ENCODE measurements around the gene SDK1.

SDK1 gene

DNA sequence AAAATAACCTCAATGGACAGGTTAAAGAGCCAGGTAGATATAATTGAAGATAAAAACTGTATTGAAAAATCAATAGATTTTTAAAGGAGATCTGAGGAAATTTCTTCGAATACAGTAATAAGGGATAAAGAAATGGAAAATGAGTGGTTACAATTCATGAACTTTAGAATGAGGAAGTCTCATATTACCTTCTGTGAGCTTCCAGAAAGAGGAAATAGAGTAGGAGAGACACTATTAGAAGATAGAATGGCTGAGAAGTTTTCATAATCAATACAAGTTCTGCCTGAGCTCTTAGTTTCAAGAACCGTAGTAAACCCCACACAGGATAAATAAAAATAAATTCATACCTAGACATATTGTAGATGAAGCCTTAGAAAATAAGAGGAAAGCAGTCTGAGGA lies 11.5 kb downstream of the SDK1 start:
- peaks cover 10% of the 10 kb centered on the region; the same call in 1 of the 2 replicates for H3K27me3 ChIP-seq (ENCODE audit: control insufficient read depth, low read length)
- no peak overlapping the region for H3K4me2 ChIP-seq (ENCODE audit: low read length)
- no peaks in the 10 kb centered on the region for H3K36me3 ChIP-seq (ENCODE audit: control insufficient read depth, low read length)
- no peaks in the 10 kb centered on the region for H4K20me1 ChIP-seq (ENCODE audit: control insufficient read depth, insufficient read depth, low read depth, low read length)
- TF ChIP-seq EZH2phosphoT487 (IDR thresholded peaks at IDR 0.05; ENCODE audit: borderline replicate concordance, low read length), result no peak
- TF ChIP-seq, protein P1, sequence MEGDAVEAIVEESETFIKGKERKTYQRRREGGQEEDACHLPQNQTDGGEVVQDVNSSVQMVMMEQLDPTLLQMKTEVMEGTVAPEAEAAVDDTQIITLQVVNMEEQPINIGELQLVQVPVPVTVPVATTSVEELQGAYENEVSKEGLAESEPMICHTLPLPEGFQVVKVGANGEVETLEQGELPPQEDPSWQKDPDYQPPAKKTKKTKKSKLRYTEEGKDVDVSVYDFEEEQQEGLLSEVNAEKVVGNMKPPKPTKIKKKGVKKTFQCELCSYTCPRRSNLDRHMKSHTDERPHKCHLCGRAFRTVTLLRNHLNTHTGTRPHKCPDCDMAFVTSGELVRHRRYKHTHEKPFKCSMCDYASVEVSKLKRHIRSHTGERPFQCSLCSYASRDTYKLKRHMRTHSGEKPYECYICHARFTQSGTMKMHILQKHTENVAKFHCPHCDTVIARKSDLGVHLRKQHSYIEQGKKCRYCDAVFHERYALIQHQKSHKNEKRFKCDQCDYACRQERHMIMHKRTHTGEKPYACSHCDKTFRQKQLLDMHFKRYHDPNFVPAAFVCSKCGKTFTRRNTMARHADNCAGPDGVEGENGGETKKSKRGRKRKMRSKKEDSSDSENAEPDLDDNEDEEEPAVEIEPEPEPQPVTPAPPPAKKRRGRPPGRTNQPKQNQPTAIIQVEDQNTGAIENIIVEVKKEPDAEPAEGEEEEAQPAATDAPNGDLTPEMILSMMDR (IDR thresholded peaks at IDR 0.05; ENCODE audit: low read depth, low read length, poor library complexity, severe bottlenecking), result no peak
- H3K9me3 ChIP-seq (ENCODE audit: control insufficient read depth, insufficient read depth, low read length), result no peaks in the 10 kb centered on the region
- no peak overlapping the region for H3K4me3 ChIP-seq (ENCODE audit: low read length)
- H3K79me2 ChIP-seq (ENCODE audit: control insufficient read depth, low read length), result no peaks in the 10 kb centered on the region
- H3K27ac ChIP-seq (ENCODE audit: low read depth, low read length), result no peak overlapping the region
- H3K9me2 ChIP-seq (replicated peaks; ENCODE audit: control insufficient read depth, low read length), result no peaks in the 10 kb centered on the region
- H3F3A ChIP-seq (ENCODE audit: control insufficient read depth, insufficient read depth), result no peaks in the 10 kb centered on the region
- H3K4me1 ChIP-seq (ENCODE audit: control insufficient read depth, low read length), result no peaks in the 10 kb centered on the region

DNA sequence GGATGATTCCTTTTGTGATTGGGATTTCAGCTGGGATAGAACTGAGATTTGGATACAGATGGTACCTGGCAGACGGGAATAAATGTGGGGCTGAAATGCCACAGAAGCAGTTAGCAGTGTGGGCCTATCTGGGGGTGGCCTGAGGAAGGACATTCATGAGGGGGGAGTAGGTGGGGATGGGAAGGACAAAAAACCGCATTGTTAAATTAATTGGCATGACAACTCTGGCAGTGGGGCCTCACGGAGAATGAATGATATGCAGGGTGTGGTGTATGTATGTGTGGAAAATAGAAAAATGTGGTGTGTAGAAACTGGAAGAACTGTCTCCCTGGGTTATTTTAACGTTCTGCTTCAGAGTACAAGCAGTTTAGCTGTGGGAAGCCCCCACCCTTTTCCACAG lies 17.8 kb downstream of the SDK1 start:
- no peaks in the 10 kb centered on the region for H3F3A ChIP-seq (ENCODE audit: control insufficient read depth, insufficient read depth)
- H3K27ac ChIP-seq (ENCODE audit: low read depth, low read length), result no peak overlapping the region
- TF ChIP-seq, protein P1 (IDR thresholded peaks at IDR 0.05; ENCODE audit: low read depth, low read length, poor library complexity, severe bottlenecking), result no peak
- no peak for TF ChIP-seq EZH2phosphoT487 (IDR thresholded peaks at IDR 0.05; ENCODE audit: borderline replicate concordance, low read length)
- H3K36me3 ChIP-seq (ENCODE audit: control insufficient read depth, low read length), result no peaks in the 10 kb centered on the region
- H3K4me2 ChIP-seq (ENCODE audit: low read length), result no peak overlapping the region
- H3K79me2 ChIP-seq (ENCODE audit: control insufficient read depth, low read length), result no peaks in the 10 kb centered on the region
- H3K27me3 ChIP-seq (ENCODE audit: control insufficient read depth, low read length), result peaks cover 17% of the 10 kb centered on the region
- H3K9me2 ChIP-seq (replicated peaks; ENCODE audit: control insufficient read depth, low read length), result no peaks in the 10 kb centered on the region
- no peaks in the 10 kb centered on the region for H4K20me1 ChIP-seq (ENCODE audit: control insufficient read depth, insufficient read depth, low read depth, low read length)
- no peaks in the 10 kb centered on the region for H3K9me3 ChIP-seq (ENCODE audit: control insufficient read depth, insufficient read depth, low read length)
- H3K4me1 ChIP-seq (ENCODE audit: control insufficient read depth, low read length), result no peaks in the 10 kb centered on the region
- H3K4me3 ChIP-seq (ENCODE audit: low read length), result no peak overlapping the region

DNA sequence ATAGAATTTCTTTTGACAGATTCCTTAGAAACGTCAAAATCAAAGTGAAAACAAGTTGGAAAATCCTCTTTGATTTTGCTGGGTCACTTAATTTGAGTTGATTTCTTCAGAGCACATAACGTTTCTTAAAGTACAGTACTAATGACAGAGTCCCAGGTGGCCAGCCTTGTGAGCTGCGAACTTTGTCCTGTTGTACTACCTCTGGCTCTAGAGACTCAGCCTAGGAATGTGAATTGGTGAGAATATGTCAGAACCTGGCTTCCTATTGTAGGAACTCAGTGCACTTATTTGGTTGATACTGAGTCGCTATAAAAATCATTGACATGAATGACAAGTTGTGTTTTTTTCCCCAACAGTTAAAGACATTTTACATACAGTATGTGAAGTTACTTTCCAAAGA lies 20.2 kb downstream of the SDK1 start:
- H3K9me2 ChIP-seq (replicated peaks; ENCODE audit: control insufficient read depth, low read length), result no peaks in the 10 kb centered on the region
- TF ChIP-seq, protein P1 (IDR thresholded peaks at IDR 0.05; ENCODE audit: low read depth, low read length, poor library complexity, severe bottlenecking), result no peak
- no peak for TF ChIP-seq EZH2phosphoT487 (IDR thresholded peaks at IDR 0.05; ENCODE audit: borderline replicate concordance, low read length)
- no peaks in the 10 kb centered on the region for H3K4me1 ChIP-seq (ENCODE audit: control insufficient read depth, low read length)
- H3K79me2 ChIP-seq (ENCODE audit: control insufficient read depth, low read length), result no peaks in the 10 kb centered on the region
- H4K20me1 ChIP-seq (ENCODE audit: control insufficient read depth, insufficient read depth, low read depth, low read length), result no peaks in the 10 kb centered on the region
- no peaks in the 10 kb centered on the region for H3K9me3 ChIP-seq (ENCODE audit: control insufficient read depth, insufficient read depth, low read length)
- no peaks in the 10 kb centered on the region for H3K36me3 ChIP-seq (ENCODE audit: control insufficient read depth, low read length)
- H3K4me3 ChIP-seq (ENCODE audit: low read length), result no peak overlapping the region
- no peak overlapping the region for H3K4me2 ChIP-seq (ENCODE audit: low read length)
- no peaks in the 10 kb centered on the region for H3F3A ChIP-seq (ENCODE audit: control insufficient read depth, insufficient read depth)
- H3K27ac ChIP-seq (ENCODE audit: low read depth, low read length), result no peak overlapping the region
- peaks cover 13% of the 10 kb centered on the region for H3K27me3 ChIP-seq (ENCODE audit: control insufficient read depth, low read length)

DNA sequence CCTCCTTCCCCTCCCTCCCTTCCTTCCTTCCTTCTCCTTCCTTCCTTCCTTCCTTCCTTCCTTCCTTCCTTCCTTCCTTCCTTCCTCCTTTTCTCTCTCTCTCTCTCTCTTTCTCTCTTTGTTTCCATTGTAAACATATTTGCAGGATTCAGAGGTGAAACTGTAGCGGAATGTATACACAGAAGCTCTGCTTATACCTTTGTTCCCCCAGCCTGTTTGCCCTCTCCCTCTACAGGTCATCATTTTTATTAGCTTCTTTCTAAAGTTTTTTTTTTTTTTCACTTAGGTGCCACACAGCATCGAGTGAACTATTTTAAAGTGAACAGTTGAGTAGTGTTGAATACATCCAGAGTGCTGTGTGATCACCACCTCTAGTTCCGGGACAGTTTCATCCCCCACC lies 20.7 kb downstream of the SDK1 start:
- Histone ChIP-seq H3K36me3 (ENCODE audit: control insufficient read depth, low read length) (no peaks in the 10 kb centered on the region), H3F3A (ENCODE audit: control insufficient read depth, insufficient read depth) (no peaks in the 10 kb centered on the region), H3K27me3 (ENCODE audit: control insufficient read depth, low read length) (peaks cover 13% of the 10 kb centered on the region), H3K79me2 (ENCODE audit: control insufficient read depth, low read length) (no peaks in the 10 kb centered on the region), H3K4me2 (ENCODE audit: low read length) (no peak overlapping the region), H3K4me1 (ENCODE audit: control insufficient read depth, low read length) (no peaks in the 10 kb centered on the region), H3K9me3 (ENCODE audit: control insufficient read depth, insufficient read depth, low read length) (no peaks in the 10 kb centered on the region), H3K27ac (ENCODE audit: low read depth, low read length) (no peak overlapping the region), H3K9me2 (replicated peaks; ENCODE audit: control insufficient read depth, low read length) (no peaks in the 10 kb centered on the region), H4K20me1 (ENCODE audit: control insufficient read depth, insufficient read depth, low read depth, low read length) (no peaks in the 10 kb centered on the region), H3K4me3 (ENCODE audit: low read length) (no peak overlapping the region)
- no peak for TF ChIP-seq EZH2phosphoT487 (IDR thresholded peaks at IDR 0.05; ENCODE audit: borderline replicate concordance, low read length)
- TF ChIP-seq, protein P1 (IDR thresholded peaks at IDR 0.05; ENCODE audit: low read depth, low read length, poor library complexity, severe bottlenecking), result no peak

All from DOHH2 (cell line).